ENCODE measurements around the gene SCLT1. TPM values are rescaled to one million over a fixed set of nuclear protein-coding genes. Genes with fewer than 3 reads are reported as not detected.

SCLT1 gene
- polyA plus RNA-seq, 1 donor, result 11.0 TPM

Other genes starting within 250 kb of the SCLT1 start
- gene C4orf33, start 2.6 kb upstream of the SCLT1 start, polyA plus RNA-seq, result 16.4 TPM

Data from large intestine (tissue), 1 donor.